Spleen (tissue), 7 donors: ENCODE data around the gene TLR5.

Source experiments
- POLR2A ChIP-seq, 3 donors: fragments of 450-650 bp; IDR thresholded peaks; one replicate each; pipeline ENCODE4 v1.5.1; 2017; ENCODE audit warnings: antibody characterized with exemption in 3 of 3, mild to moderate bottlenecking in 1 of 3
- TF ChIP-seq, protein P1 (sequence below), 11 experiments: fragments of 200-600 bp in 7 of 11; fragments of 450-650 bp in 4 of 11; sonication (generic) in 4 of 11; IDR thresholded peaks in 8 of 11; conservative IDR thresholded peaks in 3 of 11; 1 replicate in 7 of 11; 2 replicates in 4 of 11; pipeline versions ENCODE4 v1.4.0 to v1.8.0; 2016 to 2021; ENCODE audit warnings: antibody characterized with exemption in 11 of 11, inconsistent platforms in 4 of 11, mild to moderate bottlenecking in 1 of 11
- donor health status: DM: no; HTN: no; CAD: no; lungs with moderate emphysema.
- donor health status: DM: no; HTN: no; CAD: no.
- donor health status: DM: no; HTN: no; CAD: no.

DNA sequence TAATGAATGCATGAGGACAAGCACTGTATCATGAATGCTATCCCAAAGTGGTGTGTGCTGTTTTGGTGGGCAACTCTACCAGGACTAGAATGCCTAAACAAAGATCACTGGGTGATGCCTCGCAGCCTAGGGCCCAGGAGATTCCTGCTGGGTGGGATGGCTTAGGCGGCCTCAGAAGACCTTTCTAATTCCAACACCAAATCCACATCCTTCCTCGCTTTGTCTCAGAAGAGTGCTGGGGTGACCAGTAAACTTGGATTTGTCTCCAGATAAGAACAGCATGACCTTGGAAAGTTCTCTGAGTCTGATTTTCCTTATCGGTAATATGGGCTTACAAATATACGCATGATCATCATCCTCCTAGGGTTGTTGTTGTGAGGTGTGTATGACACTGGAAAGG lies 76.6 kb downstream of the TLR5 start:
- TF ChIP-seq, protein P1, sequence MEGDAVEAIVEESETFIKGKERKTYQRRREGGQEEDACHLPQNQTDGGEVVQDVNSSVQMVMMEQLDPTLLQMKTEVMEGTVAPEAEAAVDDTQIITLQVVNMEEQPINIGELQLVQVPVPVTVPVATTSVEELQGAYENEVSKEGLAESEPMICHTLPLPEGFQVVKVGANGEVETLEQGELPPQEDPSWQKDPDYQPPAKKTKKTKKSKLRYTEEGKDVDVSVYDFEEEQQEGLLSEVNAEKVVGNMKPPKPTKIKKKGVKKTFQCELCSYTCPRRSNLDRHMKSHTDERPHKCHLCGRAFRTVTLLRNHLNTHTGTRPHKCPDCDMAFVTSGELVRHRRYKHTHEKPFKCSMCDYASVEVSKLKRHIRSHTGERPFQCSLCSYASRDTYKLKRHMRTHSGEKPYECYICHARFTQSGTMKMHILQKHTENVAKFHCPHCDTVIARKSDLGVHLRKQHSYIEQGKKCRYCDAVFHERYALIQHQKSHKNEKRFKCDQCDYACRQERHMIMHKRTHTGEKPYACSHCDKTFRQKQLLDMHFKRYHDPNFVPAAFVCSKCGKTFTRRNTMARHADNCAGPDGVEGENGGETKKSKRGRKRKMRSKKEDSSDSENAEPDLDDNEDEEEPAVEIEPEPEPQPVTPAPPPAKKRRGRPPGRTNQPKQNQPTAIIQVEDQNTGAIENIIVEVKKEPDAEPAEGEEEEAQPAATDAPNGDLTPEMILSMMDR (IDR thresholded peaks at IDR 0.05 in 8 of 11, conservative IDR thresholded peaks at IDR 0.05 in 3 of 11), result no peak
- no peak for TF ChIP-seq POLR2A (IDR thresholded peaks at IDR 0.05)
